ENCODE measurements around the gene RASGRP4.
A peak's percentile ranks its signal among the peaks of the same experiment; 100 is the strongest.

Gene RASGRP4

DNA sequence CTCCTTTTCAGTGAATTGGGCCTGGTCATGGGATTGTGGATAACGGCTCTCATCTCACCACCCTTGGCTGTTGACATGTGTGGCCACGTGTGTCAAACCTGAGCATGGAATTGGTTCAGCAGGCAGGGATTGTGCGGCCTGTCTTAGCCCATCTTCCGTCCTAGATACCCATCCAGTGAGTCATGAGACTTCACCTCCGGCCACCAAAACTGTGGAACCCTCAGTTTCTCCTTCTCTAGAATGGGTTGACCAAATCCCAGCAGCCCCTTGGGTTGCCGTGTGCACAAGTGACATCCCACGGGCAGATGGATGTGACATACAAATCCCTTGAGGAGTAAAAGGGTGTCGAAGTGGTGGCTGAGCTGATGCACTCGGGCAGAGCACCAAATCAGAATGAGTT is 44.9 kb downstream of the RASGRP4 start:
- Histone ChIP-seq H3K4me3 (ENCODE audit: low read depth, low read length) (no peak overlapping the region), H3K27me3 (ENCODE audit: control insufficient read depth, insufficient read depth, low read length) (peaks cover 1% of the 10 kb centered on the region), H3K9ac (ENCODE audit: low read depth, low read length) (no peak overlapping the region), H3K9me3 (ENCODE audit: control insufficient read depth, insufficient read depth, low read length) (no peaks in the 10 kb centered on the region), H3K36me3 (ENCODE audit: control insufficient read depth, insufficient read depth, low read length) (peaks cover 57% of the 10 kb centered on the region), H3K4me1 (ENCODE audit: control insufficient read depth, insufficient read depth, low read length) (peaks cover 4% of the 10 kb centered on the region; the same call in 1 of the 2 replicates), H3K27ac (ENCODE audit: low read depth, low read length) (no peak overlapping the region)

GRCh38 chr19:38378866-38379265 is 47.2 kb downstream of the RASGRP4 start:
- H3K4me3 ChIP-seq (ENCODE audit: low read depth, low read length): no peak overlapping the region
- H3K4me1 ChIP-seq (ENCODE audit: control insufficient read depth, insufficient read depth, low read length): no peaks in the 10 kb centered on the region
- H3K9me3 ChIP-seq (ENCODE audit: control insufficient read depth, insufficient read depth, low read length): no peaks in the 10 kb centered on the region
- no peak overlapping the region for H3K27ac ChIP-seq (ENCODE audit: low read depth, low read length)
- peaks cover 55% of the 10 kb centered on the region for H3K36me3 ChIP-seq (ENCODE audit: control insufficient read depth, insufficient read depth, low read length)
- no peaks in the 10 kb centered on the region for H3K27me3 ChIP-seq (ENCODE audit: control insufficient read depth, insufficient read depth, low read length)
- no peak overlapping the region for H3K9ac ChIP-seq (ENCODE audit: low read depth, low read length)

DNA sequence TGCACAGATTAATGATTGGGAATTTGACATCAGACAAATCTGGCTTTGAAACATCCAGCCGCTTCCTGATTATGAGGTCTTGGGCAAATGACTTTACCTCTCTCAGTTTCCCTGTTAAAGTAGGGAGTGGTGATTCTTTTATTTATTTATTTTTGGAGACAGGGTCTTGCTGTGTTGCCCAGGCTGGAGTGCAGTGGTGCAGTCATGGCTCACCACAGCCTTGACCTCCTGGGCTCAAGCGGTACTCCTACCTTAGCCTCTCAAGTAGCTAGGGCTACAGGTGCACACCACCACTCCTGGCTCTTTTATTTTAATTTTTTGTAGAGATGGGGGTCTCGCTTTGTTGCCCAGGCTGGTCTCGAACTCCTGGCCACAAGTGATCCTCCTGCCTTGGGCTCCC is 49.0 kb downstream of the RASGRP4 start:
- Histone ChIP-seq H3K27me3 (ENCODE audit: control insufficient read depth, insufficient read depth, low read length) (no peaks in the 10 kb centered on the region), H3K27ac (ENCODE audit: low read depth, low read length) (no peak overlapping the region), H3K9me3 (ENCODE audit: control insufficient read depth, insufficient read depth, low read length) (no peaks in the 10 kb centered on the region), H3K36me3 (ENCODE audit: control insufficient read depth, insufficient read depth, low read length) (peaks cover 39% of the 10 kb centered on the region), H3K4me3 (ENCODE audit: low read depth, low read length) (no peak overlapping the region), H3K4me1 (ENCODE audit: control insufficient read depth, insufficient read depth, low read length) (no peaks in the 10 kb centered on the region), H3K9ac (ENCODE audit: low read depth, low read length) (no peak overlapping the region)

DNA sequence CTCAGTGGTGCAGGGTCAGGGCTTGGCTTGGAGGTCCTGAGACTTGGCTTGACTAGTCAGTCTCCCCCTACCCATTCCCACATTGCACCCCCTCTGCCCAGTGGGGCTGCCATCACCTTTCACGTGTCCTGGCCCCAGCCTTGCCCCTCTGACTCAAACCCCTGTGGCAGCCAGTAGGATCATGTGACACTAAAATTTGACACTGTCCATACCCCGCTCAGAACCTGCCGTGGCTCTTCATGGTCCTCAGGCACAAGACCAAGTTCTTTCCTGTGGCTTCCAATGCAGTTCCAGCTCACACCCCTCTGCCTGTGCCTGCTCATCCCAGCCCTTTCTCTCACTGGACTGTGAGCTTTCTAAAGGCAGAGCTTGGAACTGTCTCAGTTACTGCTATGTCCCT is 49.4 kb downstream of the RASGRP4 start:
- no peak overlapping the region for H3K4me3 ChIP-seq (ENCODE audit: low read depth, low read length)
- H3K36me3 ChIP-seq (ENCODE audit: control insufficient read depth, insufficient read depth, low read length): peaks cover 34% of the 10 kb centered on the region

GRCh38 chr19:38375748-38376147 is 50.3 kb downstream of the RASGRP4 start:
- no peak overlapping the region for H3K9ac ChIP-seq (ENCODE audit: low read depth, low read length)
- no peaks in the 10 kb centered on the region for H3K27me3 ChIP-seq (ENCODE audit: control insufficient read depth, insufficient read depth, low read length)
- H3K27ac ChIP-seq (ENCODE audit: low read depth, low read length): no peak overlapping the region
- H3K36me3 ChIP-seq (ENCODE audit: control insufficient read depth, insufficient read depth, low read length): peaks cover 26% of the 10 kb centered on the region
- peak overlapping the region; percentile 94 for H3K4me3 ChIP-seq (ENCODE audit: low read depth, low read length)
- H3K9me3 ChIP-seq (ENCODE audit: control insufficient read depth, insufficient read depth, low read length): no peaks in the 10 kb centered on the region
- no peaks in the 10 kb centered on the region for H3K4me1 ChIP-seq (ENCODE audit: control insufficient read depth, insufficient read depth, low read length)

More for the DNA sequence above, 49.4 kb downstream of the RASGRP4 start:
- Histone ChIP-seq H3K27ac (ENCODE audit: low read depth, low read length) (no peak overlapping the region), H3K4me1 (ENCODE audit: control insufficient read depth, insufficient read depth, low read length) (no peaks in the 10 kb centered on the region), H3K9ac (ENCODE audit: low read depth, low read length) (no peak overlapping the region), H3K27me3 (ENCODE audit: control insufficient read depth, insufficient read depth, low read length) (no peaks in the 10 kb centered on the region), H3K9me3 (ENCODE audit: control insufficient read depth, insufficient read depth, low read length) (no peaks in the 10 kb centered on the region)

- no peaks in the 10 kb centered on the region for H3K27me3 ChIP-seq (ENCODE audit: control insufficient read depth, insufficient read depth, low read length)
- peak overlapping the region; percentile 91 for H3K27ac ChIP-seq (ENCODE audit: low read depth, low read length)
- H3K36me3 ChIP-seq (ENCODE audit: control insufficient read depth, insufficient read depth, low read length): peaks cover 23% of the 10 kb centered on the region
- no peaks in the 10 kb centered on the region for H3K4me1 ChIP-seq (ENCODE audit: control insufficient read depth, insufficient read depth, low read length)
- H3K4me3 ChIP-seq (ENCODE audit: low read depth, low read length): peak overlapping the region; percentile 94
- H3K9me3 ChIP-seq (ENCODE audit: control insufficient read depth, insufficient read depth, low read length): no peaks in the 10 kb centered on the region
- H3K9ac ChIP-seq (ENCODE audit: low read depth, low read length): peak overlapping the region; percentile 82
Observed at GRCh38 chr19:38375098-38375493, 50.9 kb downstream of the RASGRP4 start.

- no peaks in the 10 kb centered on the region for H3K4me1 ChIP-seq (ENCODE audit: control insufficient read depth, insufficient read depth, low read length)
- peak within 1 kb of the TSS; percentile 82 for H3K9ac ChIP-seq (ENCODE audit: low read depth, low read length)
- H3K4me3 ChIP-seq (ENCODE audit: low read depth, low read length): peak within 1 kb of the TSS; percentile 94
- no peaks in the 10 kb centered on the region for H3K9me3 ChIP-seq (ENCODE audit: control insufficient read depth, insufficient read depth, low read length)
- H3K27ac ChIP-seq (ENCODE audit: low read depth, low read length): peak within 1 kb of the TSS; percentile 91
- peaks cover 20% of the 10 kb centered on the region for H3K36me3 ChIP-seq (ENCODE audit: control insufficient read depth, insufficient read depth, low read length)
- H3K27me3 ChIP-seq (ENCODE audit: control insufficient read depth, insufficient read depth, low read length): no peaks in the 10 kb centered on the region
Observed at GRCh38 chr19:38374332-38375097, 51.5 kb downstream of the RASGRP4 start, which contains the start of gene PSMD8. Gene PSMD8 (plus strand): TSS chr19:38374571. CDS start chr19:38374602, 31 bp downstream.

- Histone ChIP-seq H3K9me3 (ENCODE audit: control insufficient read depth, insufficient read depth, low read length) (no peaks in the 10 kb centered on the region), H3K27ac (ENCODE audit: low read depth, low read length) (peak overlapping the region; percentile 40), H3K4me3 (ENCODE audit: low read depth, low read length) (peak overlapping the region; percentile 50), H3K36me3 (ENCODE audit: control insufficient read depth, insufficient read depth, low read length) (peaks cover 14% of the 10 kb centered on the region), H3K4me1 (ENCODE audit: control insufficient read depth, insufficient read depth, low read length) (no peaks in the 10 kb centered on the region), H3K9ac (ENCODE audit: low read depth, low read length) (no peak overlapping the region), H3K27me3 (ENCODE audit: control insufficient read depth, insufficient read depth, low read length) (no peaks in the 10 kb centered on the region)
Observed at GRCh38 chr19:38373907-38374331, 52.1 kb downstream of the RASGRP4 start.

DNA sequence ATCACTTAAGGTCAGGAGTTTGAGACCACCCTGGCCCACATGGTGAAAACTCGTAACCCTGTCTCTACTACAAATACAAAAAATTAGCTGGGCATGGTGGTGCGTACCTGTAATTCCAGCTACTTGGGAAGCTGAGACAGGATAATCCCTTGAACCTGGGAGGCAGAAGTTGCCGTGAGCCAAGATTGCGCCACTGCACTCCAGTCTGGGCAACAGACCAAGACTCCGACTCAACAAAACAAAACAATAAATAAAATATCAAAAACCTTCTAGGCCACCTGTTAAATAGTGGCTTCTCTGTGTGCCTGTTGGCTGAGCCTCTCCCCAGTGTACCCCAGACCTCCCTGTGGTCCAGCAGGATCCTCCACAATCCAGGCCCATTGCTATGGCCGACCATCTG is 54.9 kb downstream of the RASGRP4 start:
- H3K4me3 ChIP-seq (ENCODE audit: low read depth, low read length): no peak overlapping the region
- H3K36me3 ChIP-seq (ENCODE audit: control insufficient read depth, insufficient read depth, low read length): no peaks in the 10 kb centered on the region
- H3K9me3 ChIP-seq (ENCODE audit: control insufficient read depth, insufficient read depth, low read length): no peaks in the 10 kb centered on the region
- no peak overlapping the region for H3K9ac ChIP-seq (ENCODE audit: low read depth, low read length)
- H3K27ac ChIP-seq (ENCODE audit: low read depth, low read length): no peak overlapping the region
- H3K27me3 ChIP-seq (ENCODE audit: control insufficient read depth, insufficient read depth, low read length): no peaks in the 10 kb centered on the region
- H3K4me1 ChIP-seq (ENCODE audit: control insufficient read depth, insufficient read depth, low read length): no peaks in the 10 kb centered on the region

GRCh38 chr19:38370299-38370698 is 55.7 kb downstream of the RASGRP4 start:
- Histone ChIP-seq H3K9ac (ENCODE audit: low read depth, low read length) (no peak overlapping the region), H3K27me3 (ENCODE audit: control insufficient read depth, insufficient read depth, low read length) (no peaks in the 10 kb centered on the region), H3K36me3 (ENCODE audit: control insufficient read depth, insufficient read depth, low read length) (no peaks in the 10 kb centered on the region), H3K4me1 (ENCODE audit: control insufficient read depth, insufficient read depth, low read length) (no peaks in the 10 kb centered on the region), H3K9me3 (ENCODE audit: control insufficient read depth, insufficient read depth, low read length) (no peaks in the 10 kb centered on the region), H3K4me3 (ENCODE audit: low read depth, low read length) (no peak overlapping the region), H3K27ac (ENCODE audit: low read depth, low read length) (no peak overlapping the region)

GRCh38 chr19:38369584-38369983 is 56.4 kb downstream of the RASGRP4 start:
- H3K9ac ChIP-seq (ENCODE audit: low read depth, low read length): no peak overlapping the region
- no peak overlapping the region for H3K27ac ChIP-seq (ENCODE audit: low read depth, low read length)
- H3K4me3 ChIP-seq (ENCODE audit: low read depth, low read length): no peak overlapping the region
- no peaks in the 10 kb centered on the region for H3K36me3 ChIP-seq (ENCODE audit: control insufficient read depth, insufficient read depth, low read length)
- no peaks in the 10 kb centered on the region for H3K27me3 ChIP-seq (ENCODE audit: control insufficient read depth, insufficient read depth, low read length)
- 0 out of 2 replicates have a peak, but pooled peaks cover 5% of the 10 kb centered on the region for H3K9me3 ChIP-seq (ENCODE audit: control insufficient read depth, insufficient read depth, low read length)
- H3K4me1 ChIP-seq (ENCODE audit: control insufficient read depth, insufficient read depth, low read length): no peaks in the 10 kb centered on the region
